Right lobe of liver (tissue), 4 donors: ENCODE data around the gene NCOA1.

Experiments
- POLR2A ChIP-seq: fragments of 450-650 bp; IDR thresholded peaks from one replicate; pipeline ENCODE4 v1.6.1; 2017; ENCODE audit warnings: antibody characterized with exemption, mild to moderate bottlenecking
- TF ChIP-seq, protein P1 (sequence below), 4 donors: fragments of 200-600 bp in 3 of 4; fragments of 450-650 bp in 1 of 4; IDR thresholded peaks; one replicate each; pipeline versions ENCODE4 v1.5.1 to v1.8.0; 2016 to 2022; ENCODE audit warnings: antibody characterized with exemption in 4 of 4, mild to moderate bottlenecking in 2 of 4
- donor health status: DM: no; HTN: no; CAD: no.
- donor health status: DM: no; HTN: no; CAD: no.
- donor health status: DM: no; HTN: yes; CAD: no.

GRCh38 chr2:24570225-24570624 lies 79.2 kb downstream of the NCOA1 start:
- TF ChIP-seq, protein P1, sequence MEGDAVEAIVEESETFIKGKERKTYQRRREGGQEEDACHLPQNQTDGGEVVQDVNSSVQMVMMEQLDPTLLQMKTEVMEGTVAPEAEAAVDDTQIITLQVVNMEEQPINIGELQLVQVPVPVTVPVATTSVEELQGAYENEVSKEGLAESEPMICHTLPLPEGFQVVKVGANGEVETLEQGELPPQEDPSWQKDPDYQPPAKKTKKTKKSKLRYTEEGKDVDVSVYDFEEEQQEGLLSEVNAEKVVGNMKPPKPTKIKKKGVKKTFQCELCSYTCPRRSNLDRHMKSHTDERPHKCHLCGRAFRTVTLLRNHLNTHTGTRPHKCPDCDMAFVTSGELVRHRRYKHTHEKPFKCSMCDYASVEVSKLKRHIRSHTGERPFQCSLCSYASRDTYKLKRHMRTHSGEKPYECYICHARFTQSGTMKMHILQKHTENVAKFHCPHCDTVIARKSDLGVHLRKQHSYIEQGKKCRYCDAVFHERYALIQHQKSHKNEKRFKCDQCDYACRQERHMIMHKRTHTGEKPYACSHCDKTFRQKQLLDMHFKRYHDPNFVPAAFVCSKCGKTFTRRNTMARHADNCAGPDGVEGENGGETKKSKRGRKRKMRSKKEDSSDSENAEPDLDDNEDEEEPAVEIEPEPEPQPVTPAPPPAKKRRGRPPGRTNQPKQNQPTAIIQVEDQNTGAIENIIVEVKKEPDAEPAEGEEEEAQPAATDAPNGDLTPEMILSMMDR (IDR thresholded peaks at IDR 0.05) = no peak
- no peak for TF ChIP-seq POLR2A
